ENCODE data around the gene PSMA6.

DNA sequence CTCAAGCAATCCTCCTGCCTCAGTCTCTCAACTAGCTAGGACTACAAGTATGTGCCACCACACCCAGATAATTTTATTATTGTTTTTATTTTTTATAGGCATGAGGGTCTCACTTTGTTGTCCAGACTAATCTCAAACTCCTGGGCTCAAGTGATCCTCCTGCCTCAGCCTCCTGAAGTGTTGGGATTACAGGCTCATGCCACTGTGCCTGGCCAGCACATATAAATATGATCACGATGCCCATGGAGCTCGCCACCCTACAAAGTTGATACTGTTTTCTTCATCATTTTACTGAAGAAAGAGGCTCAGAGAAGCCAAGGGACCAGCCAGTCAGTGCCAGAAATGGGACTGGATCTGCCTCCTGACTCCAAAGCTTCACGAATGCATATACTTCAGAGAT, 59.3 kb downstream of the PSMA6 start:
- TF ChIP-seq, protein P1, sequence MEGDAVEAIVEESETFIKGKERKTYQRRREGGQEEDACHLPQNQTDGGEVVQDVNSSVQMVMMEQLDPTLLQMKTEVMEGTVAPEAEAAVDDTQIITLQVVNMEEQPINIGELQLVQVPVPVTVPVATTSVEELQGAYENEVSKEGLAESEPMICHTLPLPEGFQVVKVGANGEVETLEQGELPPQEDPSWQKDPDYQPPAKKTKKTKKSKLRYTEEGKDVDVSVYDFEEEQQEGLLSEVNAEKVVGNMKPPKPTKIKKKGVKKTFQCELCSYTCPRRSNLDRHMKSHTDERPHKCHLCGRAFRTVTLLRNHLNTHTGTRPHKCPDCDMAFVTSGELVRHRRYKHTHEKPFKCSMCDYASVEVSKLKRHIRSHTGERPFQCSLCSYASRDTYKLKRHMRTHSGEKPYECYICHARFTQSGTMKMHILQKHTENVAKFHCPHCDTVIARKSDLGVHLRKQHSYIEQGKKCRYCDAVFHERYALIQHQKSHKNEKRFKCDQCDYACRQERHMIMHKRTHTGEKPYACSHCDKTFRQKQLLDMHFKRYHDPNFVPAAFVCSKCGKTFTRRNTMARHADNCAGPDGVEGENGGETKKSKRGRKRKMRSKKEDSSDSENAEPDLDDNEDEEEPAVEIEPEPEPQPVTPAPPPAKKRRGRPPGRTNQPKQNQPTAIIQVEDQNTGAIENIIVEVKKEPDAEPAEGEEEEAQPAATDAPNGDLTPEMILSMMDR (IDR thresholded peaks at IDR 0.05; ENCODE audit: insufficient read depth, low read length), result no peak
- TF ChIP-seq POLR2AphosphoS5 (IDR thresholded peaks at IDR 0.05; ENCODE audit: low read depth) (no peak), SPI1 (IDR thresholded peaks at IDR 0.05; ENCODE audit: borderline replicate concordance, low read depth) (no peak)
